ENCODE data around the gene GPRASP3.
A peak's percentile ranks its signal among the peaks of the same experiment; 100 is the strongest.
"Not testable (repeated sequence)": the region's sequence is repeated elsewhere in the genome, so short reads cannot be mapped to it uniquely, and the experiment has no call there.

The GPRASP3 gene

GRCh38 chrX:102712981-102713625 lies 7.4 kb upstream of the GPRASP3 start:
- H3K27me3 ChIP-seq (ENCODE audit: control insufficient read depth, insufficient read depth, low read length) = no peaks in the 10 kb centered on the region
- H3K4me3 ChIP-seq (ENCODE audit: low read length) = peak overlapping the region; percentile 69; the same call in 1 of the 2 replicates
- WGBS (ENCODE audit: insufficient coverage, insufficient read length) = no CpG with 5 or more reads among the region's 23 CpGs
- no peaks in the 10 kb centered on the region for H3K4me1 ChIP-seq (ENCODE audit: control insufficient read depth, insufficient read depth, low read length)
- H3K9me3 ChIP-seq (ENCODE audit: control insufficient read depth, insufficient read depth, low read length) = no peaks in the 10 kb centered on the region
- no peak for DNase-seq (ENCODE audit: low read depth, low spot score)
- no peak overlapping the region for H3K27ac ChIP-seq (ENCODE audit: low read length)
- no peaks in the 10 kb centered on the region for H3K36me3 ChIP-seq (ENCODE audit: control insufficient read depth, insufficient read depth, low read length)

DNA sequence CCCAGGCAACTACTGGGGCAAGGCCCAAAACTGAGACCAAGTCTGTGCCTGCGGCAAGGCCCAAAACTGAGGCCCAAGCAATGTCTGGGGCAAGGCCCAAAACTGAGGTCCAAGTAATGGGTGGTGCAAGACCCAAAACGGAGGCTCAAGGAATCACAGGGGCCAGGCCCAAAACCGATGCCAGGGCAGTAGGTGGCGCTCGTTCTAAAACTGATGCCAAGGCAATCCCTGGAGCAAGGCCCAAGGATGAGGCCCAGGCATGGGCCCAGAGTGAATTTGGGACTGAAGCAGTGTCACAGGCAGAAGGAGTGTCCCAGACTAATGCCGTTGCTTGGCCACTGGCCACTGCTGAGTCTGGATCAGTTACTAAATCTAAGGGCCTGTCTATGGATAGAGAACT lies 5.5 kb upstream of the GPRASP3 start:
- no peak for DNase-seq (ENCODE audit: low read depth, low spot score)
- H3K9me3 ChIP-seq (ENCODE audit: control insufficient read depth, insufficient read depth, low read length) = no peaks in the 10 kb centered on the region
- WGBS (ENCODE audit: insufficient coverage, insufficient read length) = no CpG with 5 or more reads among the region's 6 CpGs

GRCh38 chrX:102715967-102716366 lies 4.6 kb upstream of the GPRASP3 start:
- WGBS (ENCODE audit: insufficient coverage, insufficient read length) = no CpG with 5 or more reads among the region's 5 CpGs
- Histone ChIP-seq H3K36me3 (ENCODE audit: control insufficient read depth, insufficient read depth, low read length) (no peaks in the 10 kb centered on the region), H3K27me3 (ENCODE audit: control insufficient read depth, insufficient read depth, low read length) (no peaks in the 10 kb centered on the region), H3K4me1 (ENCODE audit: control insufficient read depth, insufficient read depth, low read length) (no peaks in the 10 kb centered on the region), H3K4me3 (ENCODE audit: low read length) (no peak overlapping the region), H3K27ac (ENCODE audit: low read length) (no peak overlapping the region), H3K9me3 (ENCODE audit: control insufficient read depth, insufficient read depth, low read length) (no peaks in the 10 kb centered on the region)
- no peak for DNase-seq (ENCODE audit: low read depth, low spot score)

More for the DNA sequence above, 5.5 kb upstream of the GPRASP3 start:
- Histone ChIP-seq H3K4me3 (ENCODE audit: low read length) (no peak overlapping the region), H3K4me1 (ENCODE audit: control insufficient read depth, insufficient read depth, low read length) (no peaks in the 10 kb centered on the region), H3K36me3 (ENCODE audit: control insufficient read depth, insufficient read depth, low read length) (no peaks in the 10 kb centered on the region), H3K27ac (ENCODE audit: low read length) (no peak overlapping the region), H3K27me3 (ENCODE audit: control insufficient read depth, insufficient read depth, low read length) (no peaks in the 10 kb centered on the region)

GRCh38 chrX:102721169-102721506 lies 595 bp downstream of the GPRASP3 start:
- not testable (repeated sequence) for DNase-seq (ENCODE audit: low read depth, low spot score); H3K27ac ChIP-seq (ENCODE audit: low read length); H3K9me3 ChIP-seq (ENCODE audit: control insufficient read depth, insufficient read depth, low read length); H3K4me3 ChIP-seq (ENCODE audit: low read length); H3K27me3 ChIP-seq (ENCODE audit: control insufficient read depth, insufficient read depth, low read length); H3K36me3 ChIP-seq (ENCODE audit: control insufficient read depth, insufficient read depth, low read length); H3K4me1 ChIP-seq (ENCODE audit: control insufficient read depth, insufficient read depth, low read length)
- no CpG with 5 or more reads among the region's 7 CpGs for WGBS (ENCODE audit: insufficient coverage, insufficient read length)

GRCh38 chrX:102723456-102723855 lies 2.9 kb downstream of the GPRASP3 start:
- no peaks in the 10 kb centered on the region for H3K36me3 ChIP-seq (ENCODE audit: control insufficient read depth, insufficient read depth, low read length)
- no peak for DNase-seq (ENCODE audit: low read depth, low spot score)
- H3K4me3 ChIP-seq (ENCODE audit: low read length) = no peak overlapping the region
- H3K9me3 ChIP-seq (ENCODE audit: control insufficient read depth, insufficient read depth, low read length) = no peaks in the 10 kb centered on the region
- no peaks in the 10 kb centered on the region for H3K27me3 ChIP-seq (ENCODE audit: control insufficient read depth, insufficient read depth, low read length)
- H3K27ac ChIP-seq (ENCODE audit: low read length) = no peak overlapping the region
- WGBS (ENCODE audit: insufficient coverage, insufficient read length) = no CpG with 5 or more reads among the region's 1 CpG
- H3K4me1 ChIP-seq (ENCODE audit: control insufficient read depth, insufficient read depth, low read length) = no peaks in the 10 kb centered on the region

DNA sequence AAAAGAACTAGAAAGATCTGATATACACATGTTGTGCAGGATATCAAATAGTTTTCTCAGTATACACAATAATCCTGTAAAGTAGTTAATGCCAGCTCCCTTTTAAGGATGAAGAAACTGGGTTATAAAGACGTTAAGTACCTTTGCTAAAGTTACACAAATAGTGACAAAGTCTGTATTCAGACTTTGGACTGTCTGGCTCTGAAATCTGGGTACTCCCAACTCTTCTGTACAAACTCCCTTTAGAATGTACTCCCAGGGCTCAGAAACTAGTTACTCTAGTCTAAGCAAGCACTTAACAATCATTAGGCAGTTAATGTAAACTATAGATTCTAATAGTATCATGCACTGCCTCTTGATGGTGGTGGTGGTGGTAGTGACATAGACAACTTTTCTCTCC lies 7.2 kb downstream of the GPRASP3 start:
- no peaks in the 10 kb centered on the region for H3K9me3 ChIP-seq (ENCODE audit: control insufficient read depth, insufficient read depth, low read length)
- H3K4me1 ChIP-seq (ENCODE audit: control insufficient read depth, insufficient read depth, low read length) = no peaks in the 10 kb centered on the region
- WGBS (ENCODE audit: insufficient coverage, insufficient read length) = no CpG with 5 or more reads among the region's 1 CpG
- H3K4me3 ChIP-seq (ENCODE audit: low read length) = no peak overlapping the region
- DNase-seq (ENCODE audit: low read depth, low spot score) = no peak
- H3K36me3 ChIP-seq (ENCODE audit: control insufficient read depth, insufficient read depth, low read length) = no peaks in the 10 kb centered on the region
- H3K27ac ChIP-seq (ENCODE audit: low read length) = no peak overlapping the region
- H3K27me3 ChIP-seq (ENCODE audit: control insufficient read depth, insufficient read depth, low read length) = no peaks in the 10 kb centered on the region

DNA sequence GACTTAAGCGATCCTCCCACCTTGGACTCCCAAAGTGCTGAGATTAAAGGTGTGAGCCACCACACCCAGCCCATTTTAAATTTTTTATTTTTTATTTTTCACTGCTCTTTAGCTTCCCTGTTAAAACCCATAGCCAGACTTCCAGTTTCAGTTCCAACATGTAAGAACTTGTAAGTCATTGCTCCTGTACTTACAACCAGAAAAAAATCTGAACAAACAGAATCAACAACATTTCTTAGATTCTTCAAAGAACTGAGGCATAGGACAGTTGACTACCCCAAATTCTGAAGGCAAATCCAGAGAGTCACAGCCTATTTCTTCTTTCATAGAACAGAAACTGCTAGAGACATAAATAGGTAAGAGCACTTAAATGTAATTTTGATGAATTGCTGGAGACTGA lies 8.1 kb downstream of the GPRASP3 start:
- H3K36me3 ChIP-seq (ENCODE audit: control insufficient read depth, insufficient read depth, low read length) = no peaks in the 10 kb centered on the region
- no peaks in the 10 kb centered on the region for H3K9me3 ChIP-seq (ENCODE audit: control insufficient read depth, insufficient read depth, low read length)
- no peak overlapping the region for H3K27ac ChIP-seq (ENCODE audit: low read length)
- no peak for DNase-seq (ENCODE audit: low read depth, low spot score)
- H3K4me1 ChIP-seq (ENCODE audit: control insufficient read depth, insufficient read depth, low read length) = no peaks in the 10 kb centered on the region
- WGBS (ENCODE audit: insufficient coverage, insufficient read length) = no CpG with 5 or more reads among the region's 1 CpG
- no peak overlapping the region for H3K4me3 ChIP-seq (ENCODE audit: low read length)
- no peaks in the 10 kb centered on the region for H3K27me3 ChIP-seq (ENCODE audit: control insufficient read depth, insufficient read depth, low read length)

- no peak for DNase-seq (ENCODE audit: low read depth, low spot score)
- Histone ChIP-seq H3K36me3 (ENCODE audit: control insufficient read depth, insufficient read depth, low read length) (no peaks in the 10 kb centered on the region), H3K4me3 (ENCODE audit: low read length) (no peak overlapping the region), H3K27ac (ENCODE audit: low read length) (no peak overlapping the region), H3K27me3 (ENCODE audit: control insufficient read depth, insufficient read depth, low read length) (no peaks in the 10 kb centered on the region), H3K9me3 (ENCODE audit: control insufficient read depth, insufficient read depth, low read length) (no peaks in the 10 kb centered on the region), H3K4me1 (ENCODE audit: control insufficient read depth, insufficient read depth, low read length) (no peaks in the 10 kb centered on the region)
- WGBS (ENCODE audit: insufficient coverage, insufficient read length) = no CpG with 5 or more reads among the region's 7 CpGs
Observed at GRCh38 chrX:102739657-102740056, 19.1 kb downstream of the GPRASP3 start.

DNA sequence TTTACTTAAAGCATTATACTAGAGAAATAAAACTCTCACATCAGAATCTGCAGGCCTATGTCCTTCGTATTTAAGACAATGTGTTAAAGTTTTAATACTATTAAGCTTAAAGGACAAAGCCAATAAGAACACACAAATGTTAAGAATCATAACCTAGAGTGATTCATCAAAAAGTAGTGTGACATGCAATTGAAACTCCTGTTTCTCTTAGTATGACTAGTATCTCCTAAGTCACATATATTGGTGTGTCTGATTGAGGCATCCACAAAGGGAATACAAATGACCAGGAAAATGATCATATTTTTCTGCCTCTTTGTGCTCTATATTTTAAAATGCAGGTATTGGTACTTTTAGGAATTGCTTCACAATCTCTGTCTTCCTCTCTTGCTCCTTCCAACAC lies 23.8 kb downstream of the GPRASP3 start:
- no peak overlapping the region for H3K4me3 ChIP-seq (ENCODE audit: low read length)
- no CpG with 5 or more reads among the region's 1 CpG for WGBS (ENCODE audit: insufficient coverage, insufficient read length)
- H3K27ac ChIP-seq (ENCODE audit: low read length) = no peak overlapping the region

DNA sequence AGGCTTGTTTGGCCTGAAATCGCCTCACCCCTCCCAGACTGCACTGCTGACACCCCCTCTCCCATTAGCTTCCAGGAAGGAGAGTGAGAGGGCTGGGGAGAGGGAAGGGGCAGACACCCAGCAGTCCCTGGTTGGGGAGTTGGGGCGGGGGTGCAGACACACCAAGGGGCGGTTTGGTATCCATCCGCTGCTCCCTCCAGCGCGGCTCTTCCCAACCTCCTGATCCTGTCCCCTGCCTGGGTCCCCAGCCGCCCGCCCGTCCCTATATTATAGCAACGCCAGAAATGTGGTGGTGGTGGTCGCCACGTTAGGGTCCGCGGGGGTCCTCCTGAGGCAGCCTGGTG lies 24.9 kb downstream of the GPRASP3 start:
- Histone ChIP-seq H3K4me1 (ENCODE audit: control insufficient read depth, insufficient read depth, low read length) (no peaks in the 10 kb centered on the region), H3K36me3 (ENCODE audit: control insufficient read depth, insufficient read depth, low read length) (no peaks in the 10 kb centered on the region), H3K9me3 (ENCODE audit: control insufficient read depth, insufficient read depth, low read length) (no peaks in the 10 kb centered on the region), H3K27me3 (ENCODE audit: control insufficient read depth, insufficient read depth, low read length) (no peaks in the 10 kb centered on the region), H3K27ac (ENCODE audit: low read length) (no peak overlapping the region), H3K4me3 (ENCODE audit: low read length) (peak overlapping the region; percentile 82; the same call in 1 of the 2 replicates)
- DNase-seq (ENCODE audit: low read depth, low spot score) = no peak
- no CpG with 5 or more reads among the region's 14 CpGs for WGBS (ENCODE audit: insufficient coverage, insufficient read length)

More for the DNA sequence above, 23.8 kb downstream of the GPRASP3 start:
- Histone ChIP-seq H3K27me3 (ENCODE audit: control insufficient read depth, insufficient read depth, low read length) (no peaks in the 10 kb centered on the region), H3K4me1 (ENCODE audit: control insufficient read depth, insufficient read depth, low read length) (no peaks in the 10 kb centered on the region), H3K36me3 (ENCODE audit: control insufficient read depth, insufficient read depth, low read length) (no peaks in the 10 kb centered on the region), H3K9me3 (ENCODE audit: control insufficient read depth, insufficient read depth, low read length) (no peaks in the 10 kb centered on the region)
- no peak for DNase-seq (ENCODE audit: low read depth, low spot score)

DNA sequence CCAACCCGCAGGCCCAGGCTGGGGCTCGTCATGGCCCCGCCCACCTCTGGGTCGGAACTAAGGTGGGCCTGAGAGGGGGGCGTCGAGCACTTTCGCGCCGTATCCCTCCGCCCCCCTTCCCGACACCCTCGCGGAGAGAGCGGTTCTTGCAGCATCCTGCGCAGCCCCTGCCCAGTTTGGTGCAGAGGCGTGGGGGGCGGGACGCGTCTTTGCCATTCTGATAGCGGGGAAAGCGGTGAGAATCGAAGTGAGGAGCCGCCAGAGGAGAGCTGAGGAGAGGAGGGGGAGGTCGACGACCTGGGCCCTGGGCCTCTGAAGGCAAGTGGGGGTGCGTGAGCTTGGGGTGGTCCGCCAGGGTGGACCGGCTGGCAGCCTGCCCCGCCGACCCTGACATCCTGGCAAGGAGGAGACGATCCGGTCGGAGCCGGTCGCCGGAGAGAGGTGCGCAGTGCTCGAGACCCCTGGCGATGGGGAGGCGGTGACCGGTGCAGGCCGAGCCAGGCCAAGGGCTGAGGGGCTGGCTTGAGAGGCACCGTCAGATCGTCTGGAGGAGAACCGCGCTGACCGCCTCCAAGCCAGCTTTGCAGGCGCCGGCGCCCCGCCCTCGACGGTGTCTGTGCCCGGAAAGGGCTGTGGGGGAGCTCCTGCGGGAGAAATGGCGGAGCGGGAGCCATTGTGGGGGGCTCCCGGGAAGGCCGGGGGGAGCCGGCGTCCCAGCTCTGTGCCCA lies 25.5 kb downstream of the GPRASP3 start:
- no peak for DNase-seq (ENCODE audit: low read depth, low spot score)
- peak overlapping the region; percentile 82 for H3K4me3 ChIP-seq (ENCODE audit: low read length)
- H3K27me3 ChIP-seq (ENCODE audit: control insufficient read depth, insufficient read depth, low read length) = no peaks in the 10 kb centered on the region
- H3K27ac ChIP-seq (ENCODE audit: low read length) = no peak overlapping the region
- no CpG with 5 or more reads among the region's 61 CpGs for WGBS (ENCODE audit: insufficient coverage, insufficient read length)
- H3K9me3 ChIP-seq (ENCODE audit: control insufficient read depth, insufficient read depth, low read length) = no peaks in the 10 kb centered on the region
- no peaks in the 10 kb centered on the region for H3K36me3 ChIP-seq (ENCODE audit: control insufficient read depth, insufficient read depth, low read length)
- no peaks in the 10 kb centered on the region for H3K4me1 ChIP-seq (ENCODE audit: control insufficient read depth, insufficient read depth, low read length)
